Astrocyte of the cerebellum (primary cell): ENCODE measurements around the gene TRAPPC12.

ENCODE experiments used
- DNase-seq: peaks from one replicate; pipeline ENCODE4 v3.0.0-alpha.2; 2011; ENCODE audit warnings: low read depth
- H3K4me3 ChIP-seq: 2 replicates; pipeline ENCODE4 v1.5.1; 2011; ENCODE audit warnings: mild to moderate bottlenecking, low read depth, low read length, moderate library complexity
- in situ Hi-C: cut with HindIII; loops from 2 replicates; pipeline ENCODE4 v1.10.0; 2017; ENCODE audit warnings: low sequenced_read_pairs
- TF ChIP-seq, protein P1 (sequence below): IDR thresholded peaks from 2 replicates; pipeline ENCODE4 v1.5.1; 2012; ENCODE audit warnings: low read length, low read depth, moderate library complexity, mild to moderate bottlenecking; ENCODE audit errors: missing control alignments

TRAPPC12 gene

DNA sequence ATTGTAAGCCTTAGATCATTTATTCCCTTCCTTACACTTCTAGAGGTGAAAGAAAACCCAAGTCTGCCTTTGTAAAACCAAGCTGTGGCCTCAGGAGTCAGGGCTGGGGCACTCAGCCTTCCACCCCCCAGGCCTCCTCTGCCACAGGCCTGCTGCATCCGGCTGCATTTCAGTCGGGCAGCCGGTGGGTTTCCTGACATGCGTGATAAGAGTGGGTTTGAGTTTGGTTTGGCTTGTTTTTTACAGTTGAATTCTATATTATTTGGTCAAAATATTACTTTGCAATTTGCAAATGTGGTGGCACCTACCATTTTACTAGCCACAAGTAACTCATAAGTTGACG, 97.5 kb downstream of the TRAPPC12 start:
- no peak for DNase-seq
- TF ChIP-seq, protein P1, sequence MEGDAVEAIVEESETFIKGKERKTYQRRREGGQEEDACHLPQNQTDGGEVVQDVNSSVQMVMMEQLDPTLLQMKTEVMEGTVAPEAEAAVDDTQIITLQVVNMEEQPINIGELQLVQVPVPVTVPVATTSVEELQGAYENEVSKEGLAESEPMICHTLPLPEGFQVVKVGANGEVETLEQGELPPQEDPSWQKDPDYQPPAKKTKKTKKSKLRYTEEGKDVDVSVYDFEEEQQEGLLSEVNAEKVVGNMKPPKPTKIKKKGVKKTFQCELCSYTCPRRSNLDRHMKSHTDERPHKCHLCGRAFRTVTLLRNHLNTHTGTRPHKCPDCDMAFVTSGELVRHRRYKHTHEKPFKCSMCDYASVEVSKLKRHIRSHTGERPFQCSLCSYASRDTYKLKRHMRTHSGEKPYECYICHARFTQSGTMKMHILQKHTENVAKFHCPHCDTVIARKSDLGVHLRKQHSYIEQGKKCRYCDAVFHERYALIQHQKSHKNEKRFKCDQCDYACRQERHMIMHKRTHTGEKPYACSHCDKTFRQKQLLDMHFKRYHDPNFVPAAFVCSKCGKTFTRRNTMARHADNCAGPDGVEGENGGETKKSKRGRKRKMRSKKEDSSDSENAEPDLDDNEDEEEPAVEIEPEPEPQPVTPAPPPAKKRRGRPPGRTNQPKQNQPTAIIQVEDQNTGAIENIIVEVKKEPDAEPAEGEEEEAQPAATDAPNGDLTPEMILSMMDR: no peak
- in situ Hi-C loops: no loop called here
- H3K4me3 ChIP-seq: no peak overlapping the region

DNA sequence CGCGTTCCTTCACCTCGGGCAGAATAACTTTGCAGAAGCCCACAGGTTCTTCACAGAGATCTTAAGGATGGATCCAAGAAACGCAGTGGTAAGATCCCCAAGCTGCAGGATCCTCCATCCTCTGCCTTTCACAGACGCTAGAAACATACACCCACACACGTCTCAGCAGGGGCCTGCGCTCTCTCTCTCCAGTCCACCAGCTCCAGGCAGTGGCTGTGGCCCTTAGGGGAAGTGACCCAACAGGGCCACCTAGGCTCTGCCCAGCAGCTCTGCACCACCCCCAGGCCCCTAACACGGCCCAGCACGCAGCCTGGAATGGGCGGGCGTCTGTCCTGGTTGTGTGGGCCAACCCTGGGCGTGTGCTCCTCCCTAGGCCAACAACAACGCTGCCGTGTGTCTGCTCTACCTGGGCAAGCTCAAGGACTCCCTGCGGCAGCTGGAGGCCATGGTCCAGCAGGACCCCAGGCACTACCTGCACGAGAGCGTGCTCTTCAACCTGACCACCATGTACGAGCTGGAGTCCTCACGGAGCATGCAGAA, 99.4 kb downstream of the TRAPPC12 start:
- TF ChIP-seq, protein P1: no peak
- in situ Hi-C loops: no loop called here
- no peak overlapping the region for H3K4me3 ChIP-seq
- no peak for DNase-seq

DNA sequence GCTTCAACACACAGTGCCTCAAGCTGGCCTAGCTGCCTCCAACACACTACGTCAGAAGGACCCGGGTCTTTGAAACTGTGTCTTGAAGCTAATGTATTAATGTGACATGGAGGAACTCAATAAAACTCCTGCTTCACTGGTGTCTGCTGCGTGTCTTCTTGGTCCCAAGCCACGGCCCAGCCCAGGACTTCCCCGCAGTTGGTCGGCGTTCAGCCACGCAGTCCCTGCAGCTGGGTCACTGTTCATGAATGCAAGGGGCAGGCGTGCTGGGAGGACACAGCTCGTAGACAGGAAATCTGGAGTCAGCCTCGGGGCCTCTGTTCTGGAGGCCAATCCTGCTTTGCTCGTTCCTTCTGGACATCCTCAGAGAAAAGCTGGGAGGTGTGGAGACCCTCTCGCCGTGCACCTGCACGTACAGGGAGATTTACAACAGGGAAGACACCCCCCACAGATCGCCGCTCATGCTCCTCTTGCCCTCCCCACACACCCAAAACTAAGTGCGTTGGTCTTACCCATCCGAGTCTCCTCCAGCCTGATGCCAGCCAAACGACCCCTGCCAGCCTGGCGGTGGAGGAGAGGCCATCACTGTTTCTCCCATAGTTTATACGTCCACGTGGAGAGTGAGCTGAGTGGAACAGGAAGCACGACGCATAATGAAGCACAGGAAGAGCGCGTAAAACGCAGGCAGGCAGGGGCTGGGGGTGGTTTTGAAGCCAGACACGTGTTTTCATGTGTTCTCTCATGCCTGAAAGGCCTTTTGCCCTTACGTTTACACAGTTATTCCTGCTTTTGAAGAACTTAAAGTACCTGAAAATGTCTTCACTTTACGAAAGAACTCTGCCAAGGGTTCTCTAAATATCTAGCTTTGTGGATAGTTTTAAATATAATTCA, 100.2 kb downstream of the TRAPPC12 start:
- H3K4me3 ChIP-seq: no peak overlapping the region
- TF ChIP-seq, protein P1: no peak
- no peak for DNase-seq
- in situ Hi-C loops: no loop called here

DNA sequence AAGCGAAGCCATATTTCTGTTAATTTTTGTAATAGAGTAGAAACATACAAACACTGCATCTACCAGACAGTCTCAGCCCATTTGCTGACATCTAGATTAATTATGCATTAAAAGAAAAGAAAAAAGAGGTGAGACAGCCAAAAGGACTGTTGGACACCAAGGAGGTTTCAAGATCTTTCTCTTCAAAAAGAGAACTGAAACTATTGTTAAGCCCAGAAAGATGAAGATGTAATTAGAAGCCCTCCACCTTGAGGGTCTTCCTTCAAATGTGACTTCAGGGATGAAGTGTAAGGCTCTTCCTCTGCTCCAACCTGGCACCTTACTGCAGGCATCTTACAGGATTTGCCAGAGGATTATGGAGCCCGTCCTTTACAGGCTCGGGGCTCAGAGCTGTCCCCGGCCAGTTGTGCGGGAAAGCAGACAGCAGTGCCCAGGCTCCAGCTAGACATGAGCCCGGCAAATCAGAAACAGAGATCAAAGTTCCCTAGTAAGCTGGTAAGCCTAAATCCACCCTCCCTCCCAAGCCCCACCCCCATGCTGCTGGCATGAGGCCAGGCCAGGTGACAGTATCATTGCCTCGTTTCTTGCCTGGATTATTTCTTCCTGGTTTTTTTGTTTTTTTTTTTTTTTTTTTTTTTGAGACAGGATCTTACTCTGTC, 101.0 kb downstream of the TRAPPC12 start:
- in situ Hi-C loops: no loop called here
- DNase-seq: no peak
- TF ChIP-seq, protein P1: no peak
- H3K4me3 ChIP-seq: no peak overlapping the region

DNA sequence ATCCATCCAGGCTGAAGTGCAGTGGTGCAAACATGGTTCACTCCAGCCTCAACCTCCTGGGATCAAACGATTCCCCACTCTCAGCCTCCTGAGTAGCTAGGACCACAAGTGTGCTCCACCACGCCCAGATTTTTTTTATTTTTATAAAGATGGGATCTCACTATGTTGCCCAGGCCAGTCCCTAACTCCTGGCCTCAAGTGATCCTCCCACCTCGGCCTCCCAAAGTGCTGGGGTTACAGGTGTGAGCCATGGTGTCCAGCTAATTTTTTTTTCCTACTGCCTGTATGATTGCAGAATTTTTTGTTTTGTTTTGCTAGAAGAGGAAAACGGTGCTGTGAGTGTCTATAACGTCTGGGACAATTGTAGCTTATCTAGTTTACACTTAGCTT, 101.5 kb downstream of the TRAPPC12 start:
- in situ Hi-C loops: no loop called here
- TF ChIP-seq, protein P1: no peak

DNA sequence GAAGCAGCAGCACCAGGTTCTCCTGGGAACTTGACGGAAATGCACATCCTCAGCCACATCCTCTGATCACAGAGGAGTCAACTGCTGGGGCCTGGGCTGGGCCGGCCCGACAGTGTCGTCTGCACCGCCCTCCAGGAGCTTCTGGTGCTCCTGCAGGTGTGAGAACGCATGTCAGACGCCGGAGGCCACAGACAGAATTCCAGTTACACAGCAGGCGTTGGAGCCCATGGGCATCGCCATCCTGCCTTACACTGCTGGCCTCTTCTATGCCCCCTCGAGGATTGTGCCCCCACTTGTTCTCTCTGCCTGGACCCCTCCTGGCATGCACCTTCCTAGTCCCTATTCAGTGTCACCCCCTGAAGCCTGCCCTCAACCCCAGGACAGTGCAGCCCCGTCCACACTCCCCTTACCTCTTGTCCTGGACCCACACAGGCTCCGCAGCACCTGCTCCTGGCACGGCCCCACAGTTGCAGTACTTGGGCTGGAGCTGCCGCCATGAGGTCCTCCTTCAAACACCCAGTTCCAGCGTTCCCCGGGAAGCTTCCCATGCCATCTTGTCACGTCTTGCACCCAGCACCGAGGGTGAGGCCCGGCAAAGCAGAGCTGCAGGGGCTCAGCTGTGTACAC, 102.4 kb downstream of the TRAPPC12 start:
- H3K4me3 ChIP-seq: no peak overlapping the region
- in situ Hi-C loops: no loop called here
- TF ChIP-seq, protein P1: no peak
- no peak for DNase-seq

More for the DNA sequence above, 101.5 kb downstream of the TRAPPC12 start:
- H3K4me3 ChIP-seq: no peak overlapping the region
- DNase-seq: no peak
